HUES6 (cell line): ENCODE results near the gene CFH.

Source experiments
- H3K27ac ChIP-seq: 2 replicates; pipeline ENCODE4 v1.7.0; 2013; ENCODE audit warnings: low read depth, mild to moderate bottlenecking, low read length, inconsistent platforms
- H3K27me3 ChIP-seq: 2 replicates; pipeline ENCODE4 v1.6.1; 2013; ENCODE audit warnings: low read length; ENCODE audit not compliant: control insufficient read depth, insufficient read depth
- H3K36me3 ChIP-seq: 2 replicates; pipeline ENCODE4 v1.6.1; 2013; ENCODE audit warnings: low read length; ENCODE audit not compliant: control insufficient read depth, insufficient read depth
- H3K4me1 ChIP-seq: 2 replicates; pipeline ENCODE4 v1.6.1; 2013; ENCODE audit warnings: low read length; ENCODE audit not compliant: control insufficient read depth, insufficient read depth
- H3K4me3 ChIP-seq: 2 replicates; pipeline ENCODE4 v1.5.1; 2013; ENCODE audit warnings: low read depth, low read length
- H3K9ac ChIP-seq: one replicate; pipeline ENCODE4 v1.6.1; 2013; ENCODE audit warnings: mild to moderate bottlenecking, low read length
- H3K9me3 ChIP-seq: 2 replicates; pipeline ENCODE4 v1.6.1; 2013; ENCODE audit warnings: low read depth, low read length; ENCODE audit not compliant: control insufficient read depth, insufficient read depth

Gene CFH

DNA sequence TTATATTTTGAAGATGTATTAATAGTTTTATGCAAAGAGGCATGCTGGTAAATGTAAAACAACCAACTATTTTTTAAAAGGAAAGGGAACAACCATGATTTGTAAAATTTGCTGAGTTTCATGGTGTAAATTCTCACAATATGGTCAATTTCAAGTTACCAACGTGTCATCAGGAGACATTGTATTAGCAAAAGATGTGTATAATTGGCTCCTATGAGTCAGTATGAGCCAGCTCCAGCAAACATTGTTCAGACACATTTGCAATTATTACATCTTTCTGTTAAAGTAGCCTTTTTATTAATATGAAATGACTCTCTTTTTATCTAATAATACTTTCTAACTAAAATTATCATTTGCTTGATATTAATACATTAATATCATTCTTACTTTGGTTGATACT lies 15.3 kb downstream of the CFH start:
- no peaks in the 10 kb centered on the region for H3K4me1 ChIP-seq
- H3K27me3 ChIP-seq, result no peaks in the 10 kb centered on the region
- no peak overlapping the region for H3K27ac ChIP-seq
- H3K36me3 ChIP-seq, result no peaks in the 10 kb centered on the region
- H3K9ac ChIP-seq, result no peak overlapping the region
- no peak overlapping the region for H3K4me3 ChIP-seq
- H3K9me3 ChIP-seq, result peaks cover 13% of the 10 kb centered on the region

DNA sequence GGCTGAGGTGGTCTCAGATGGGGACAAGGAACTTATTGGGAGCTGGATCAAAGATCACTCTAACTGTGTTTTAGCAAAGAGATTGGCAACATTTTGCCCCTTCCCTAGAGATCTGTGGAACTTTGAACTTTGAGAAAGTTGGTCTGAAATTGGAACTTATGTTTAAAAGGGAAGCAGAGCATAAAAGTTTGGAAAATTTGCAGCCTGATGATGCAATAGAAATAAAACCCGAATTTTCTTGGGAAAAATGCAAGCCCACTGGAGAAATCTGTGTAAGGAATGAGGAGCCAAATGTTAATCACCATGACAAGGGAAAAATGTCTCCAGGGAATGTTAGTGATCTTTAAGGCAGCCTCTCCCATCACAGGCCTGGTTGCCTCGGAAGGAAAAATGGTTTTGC lies 17.2 kb downstream of the CFH start:
- no peak overlapping the region for H3K27ac ChIP-seq
- H3K9ac ChIP-seq, result no peak overlapping the region
- H3K27me3 ChIP-seq, result no peaks in the 10 kb centered on the region
- no peak overlapping the region for H3K4me3 ChIP-seq
- H3K36me3 ChIP-seq, result no peaks in the 10 kb centered on the region
- H3K4me1 ChIP-seq, result no peaks in the 10 kb centered on the region
- peaks cover 13% of the 10 kb centered on the region for H3K9me3 ChIP-seq

DNA sequence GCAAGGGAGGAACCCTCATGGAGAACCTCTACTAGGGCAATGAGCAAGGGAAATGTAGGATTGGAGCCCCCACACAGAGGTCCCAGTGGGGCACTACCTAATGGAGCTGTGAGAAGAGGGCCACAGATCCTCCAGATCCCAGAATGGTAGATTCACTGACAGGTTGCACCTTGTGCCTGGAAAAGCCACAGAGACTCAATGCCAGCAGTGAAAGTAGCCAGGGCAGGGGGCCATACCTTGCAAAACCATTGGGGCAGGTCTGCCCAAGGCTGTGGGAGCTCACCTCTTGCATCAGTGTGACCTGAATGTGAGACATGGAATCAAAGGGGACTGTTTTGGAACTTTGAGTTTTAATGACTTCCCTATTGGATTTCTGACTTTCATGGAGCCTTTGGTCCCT lies 17.9 kb downstream of the CFH start:
- Histone ChIP-seq H3K36me3 (no peaks in the 10 kb centered on the region), H3K9ac (no peak overlapping the region), H3K4me3 (no peak overlapping the region), H3K27ac (no peak overlapping the region), H3K4me1 (no peaks in the 10 kb centered on the region), H3K27me3 (no peaks in the 10 kb centered on the region), H3K9me3 (peaks cover 13% of the 10 kb centered on the region)

DNA sequence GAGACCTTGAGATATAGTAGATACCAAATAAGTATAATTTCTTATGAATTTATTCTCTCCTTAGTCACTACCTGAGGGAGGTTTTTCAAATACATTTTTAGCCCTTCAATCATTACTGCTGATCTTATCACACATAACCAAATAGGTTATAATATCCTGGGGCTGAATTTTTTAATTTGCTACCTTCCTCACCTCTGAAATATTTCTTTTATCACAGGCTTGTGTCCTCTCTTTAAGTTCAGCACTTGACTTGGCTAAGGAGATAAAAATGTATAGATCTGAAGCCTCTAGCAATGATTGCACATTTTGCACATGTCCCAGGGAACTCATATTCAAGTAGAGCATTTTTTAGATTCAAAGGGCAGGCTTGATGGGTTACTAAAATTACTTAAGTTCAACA lies 23.1 kb downstream of the CFH start:
- no peaks in the 10 kb centered on the region for H3K27me3 ChIP-seq
- no peaks in the 10 kb centered on the region for H3K36me3 ChIP-seq
- H3K4me3 ChIP-seq, result no peak overlapping the region
- no peak overlapping the region for H3K9ac ChIP-seq
- no peak overlapping the region for H3K27ac ChIP-seq
- H3K4me1 ChIP-seq, result no peaks in the 10 kb centered on the region
- H3K9me3 ChIP-seq, result no peaks in the 10 kb centered on the region

DNA sequence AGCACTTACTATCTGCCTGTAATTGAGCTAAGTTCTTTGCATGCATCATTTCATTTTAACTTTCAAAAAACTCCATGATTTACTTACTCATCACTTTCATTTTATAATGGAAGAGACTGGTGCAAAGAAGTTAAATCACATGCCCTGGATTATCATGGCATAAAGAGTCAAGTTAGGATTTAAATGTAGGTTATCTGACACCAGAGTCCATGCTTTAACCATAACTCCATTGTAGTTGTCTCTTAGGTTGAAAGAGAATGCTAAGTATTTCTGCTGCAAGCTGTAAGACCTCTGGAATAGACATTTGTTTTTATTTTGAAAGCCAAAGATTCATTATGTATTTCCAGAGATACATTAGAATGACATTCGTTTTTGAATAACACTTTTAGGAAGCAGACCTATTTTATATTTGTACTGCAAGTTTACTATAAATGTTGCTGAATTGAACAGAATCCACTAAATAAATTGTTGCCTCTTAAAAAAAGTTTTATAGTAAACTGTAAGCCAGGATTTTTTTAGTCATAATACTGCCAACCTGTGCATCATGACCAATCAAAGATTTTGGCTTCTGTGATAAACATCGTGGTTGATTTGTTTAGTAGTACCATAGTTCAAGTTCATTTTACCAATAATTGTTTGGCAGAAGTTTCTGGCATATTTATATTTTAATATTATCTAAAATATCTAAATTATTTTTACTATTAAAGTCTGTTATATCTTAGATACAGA lies 26.1 kb downstream of the CFH start:
- Histone ChIP-seq H3K9ac (no peak overlapping the region), H3K27ac (no peak overlapping the region), H3K4me3 (no peak overlapping the region), H3K27me3 (no peaks in the 10 kb centered on the region), H3K4me1 (no peaks in the 10 kb centered on the region), H3K9me3 (no peaks in the 10 kb centered on the region), H3K36me3 (no peaks in the 10 kb centered on the region)

DNA sequence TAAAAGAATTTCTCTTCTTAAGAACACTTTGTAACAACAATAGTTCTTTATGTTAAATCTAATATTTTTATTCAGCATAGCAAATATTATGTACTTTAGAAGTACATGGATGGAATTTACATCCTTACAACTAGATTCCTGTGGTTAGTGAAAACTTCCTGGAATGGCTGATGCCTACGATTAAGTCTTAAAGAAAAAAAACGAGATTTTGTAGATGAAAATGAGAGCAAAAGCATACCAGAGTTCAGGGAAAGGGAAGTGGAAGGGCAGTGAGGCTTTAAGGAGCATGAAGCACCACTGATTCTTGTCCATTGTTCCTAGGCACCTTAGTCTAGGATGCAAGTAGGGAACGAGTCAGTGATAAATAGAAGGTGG lies 26.7 kb downstream of the CFH start:
- Histone ChIP-seq H3K27me3 (no peaks in the 10 kb centered on the region), H3K9ac (no peak overlapping the region), H3K27ac (no peak overlapping the region), H3K4me3 (no peak overlapping the region), H3K9me3 (no peaks in the 10 kb centered on the region), H3K4me1 (no peaks in the 10 kb centered on the region), H3K36me3 (no peaks in the 10 kb centered on the region)

DNA sequence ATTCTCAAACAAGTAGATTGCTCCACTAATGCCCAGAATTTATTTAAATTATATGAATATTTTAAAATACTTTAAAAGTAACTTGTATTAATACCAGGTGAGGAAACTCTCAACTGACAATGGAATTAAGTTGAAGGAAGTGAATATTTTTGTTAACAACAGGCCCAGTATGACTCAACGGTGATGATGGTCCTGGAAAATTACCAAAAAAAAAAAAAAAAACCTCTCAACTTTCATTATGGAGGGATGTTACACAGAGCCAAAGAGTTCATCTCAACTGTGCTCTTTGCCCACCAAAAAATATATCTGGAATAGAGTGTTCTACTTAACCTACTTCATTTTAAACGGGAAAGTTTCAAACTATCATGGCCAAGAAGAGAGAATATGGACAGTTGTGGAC lies 28.3 kb downstream of the CFH start:
- no peaks in the 10 kb centered on the region for H3K36me3 ChIP-seq
- H3K27me3 ChIP-seq, result no peaks in the 10 kb centered on the region
- no peaks in the 10 kb centered on the region for H3K4me1 ChIP-seq
- no peaks in the 10 kb centered on the region for H3K9me3 ChIP-seq
- no peak overlapping the region for H3K27ac ChIP-seq
- H3K9ac ChIP-seq, result no peak overlapping the region
- no peak overlapping the region for H3K4me3 ChIP-seq

DNA sequence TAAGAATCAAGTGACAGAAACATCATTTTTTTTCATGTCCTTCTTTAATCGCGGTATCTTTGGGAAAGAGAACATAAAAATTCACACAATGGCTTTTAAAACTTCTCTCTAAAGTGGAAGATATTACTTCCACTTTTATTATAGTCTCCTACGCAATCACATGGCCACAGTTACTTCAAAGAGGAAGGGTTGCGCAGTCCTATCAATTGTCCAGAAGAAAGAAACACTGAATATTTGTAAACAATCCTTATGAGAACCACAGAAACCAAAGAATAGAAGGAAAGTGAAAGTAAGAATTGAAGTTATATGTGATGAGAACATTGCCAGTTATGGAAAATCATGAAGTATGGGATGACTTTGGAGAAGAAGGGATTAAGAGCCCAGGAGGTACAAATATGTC lies 32.6 kb downstream of the CFH start:
- H3K9ac ChIP-seq, result no peak overlapping the region
- H3K9me3 ChIP-seq, result no peaks in the 10 kb centered on the region
- H3K4me3 ChIP-seq, result no peak overlapping the region
- H3K27ac ChIP-seq, result no peak overlapping the region
- no peaks in the 10 kb centered on the region for H3K36me3 ChIP-seq
- H3K4me1 ChIP-seq, result no peaks in the 10 kb centered on the region
- H3K27me3 ChIP-seq, result no peaks in the 10 kb centered on the region

DNA sequence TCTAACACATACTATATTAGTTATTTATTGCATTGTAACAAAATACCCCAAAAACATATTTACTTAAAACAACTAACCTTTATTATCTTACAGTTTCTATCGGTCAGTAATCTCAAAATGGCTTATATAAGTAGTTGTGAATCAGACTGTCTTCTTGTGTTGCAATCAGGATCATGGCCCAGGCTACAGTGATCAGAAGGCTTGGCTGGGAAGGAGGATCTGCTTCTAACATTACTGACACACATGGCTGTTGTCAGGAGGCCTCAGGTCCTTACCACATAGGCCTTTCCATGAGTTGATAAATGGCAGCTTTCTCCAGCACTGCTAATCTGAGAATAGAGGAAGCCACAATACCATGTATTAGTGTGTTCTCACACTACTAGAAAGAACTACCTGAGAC lies 33.7 kb downstream of the CFH start:
- Histone ChIP-seq H3K4me3 (no peak overlapping the region), H3K27me3 (no peaks in the 10 kb centered on the region), H3K9ac (no peak overlapping the region), H3K36me3 (no peaks in the 10 kb centered on the region), H3K9me3 (no peaks in the 10 kb centered on the region), H3K4me1 (no peaks in the 10 kb centered on the region), H3K27ac (no peak overlapping the region)

DNA sequence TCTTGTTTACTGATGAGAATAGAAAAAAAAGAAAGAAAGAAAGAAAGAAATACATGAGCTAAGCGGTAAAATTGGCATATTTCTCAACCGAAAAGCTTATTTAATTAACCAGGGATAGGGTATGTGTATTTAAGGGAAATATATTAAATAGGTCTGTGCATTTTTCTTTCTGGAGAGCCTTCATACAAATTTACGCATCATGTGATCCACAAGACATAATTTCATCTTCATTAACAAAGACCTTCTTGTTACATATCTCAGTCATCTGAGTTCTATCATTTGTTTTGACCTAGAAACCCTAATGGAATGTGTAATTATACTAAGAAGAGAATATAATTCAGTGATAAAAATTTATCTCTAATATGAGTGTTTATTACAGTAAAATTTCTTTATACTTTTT lies 37.2 kb downstream of the CFH start:
- Histone ChIP-seq H3K9me3 (no peaks in the 10 kb centered on the region), H3K4me1 (no peaks in the 10 kb centered on the region), H3K4me3 (no peak overlapping the region), H3K27ac (no peak overlapping the region), H3K9ac (no peak overlapping the region), H3K36me3 (no peaks in the 10 kb centered on the region), H3K27me3 (no peaks in the 10 kb centered on the region)

DNA sequence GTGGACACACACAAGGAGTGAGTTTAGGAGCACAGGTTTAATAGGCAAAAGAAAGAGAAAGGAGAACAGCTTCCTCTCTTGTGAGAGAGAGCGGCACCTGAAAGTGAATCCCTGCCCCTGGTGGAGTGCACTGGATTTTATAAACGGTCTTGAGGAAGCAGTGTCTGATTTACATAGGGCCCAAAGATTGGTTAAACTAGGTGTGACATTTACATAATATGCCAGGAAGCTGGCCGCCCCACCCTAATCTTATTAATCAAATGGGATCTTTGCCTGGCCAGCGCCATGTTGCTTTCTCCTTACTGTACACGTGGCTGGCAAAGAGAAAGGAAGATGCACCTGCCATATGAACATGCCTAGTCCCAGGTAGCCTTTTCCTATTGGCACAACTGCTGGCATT lies 38.7 kb downstream of the CFH start:
- no peaks in the 10 kb centered on the region for H3K36me3 ChIP-seq
- H3K27ac ChIP-seq, result no peak overlapping the region
- H3K4me1 ChIP-seq, result no peaks in the 10 kb centered on the region
- no peaks in the 10 kb centered on the region for H3K27me3 ChIP-seq
- no peak overlapping the region for H3K9ac ChIP-seq
- no peaks in the 10 kb centered on the region for H3K9me3 ChIP-seq
- H3K4me3 ChIP-seq, result no peak overlapping the region

DNA sequence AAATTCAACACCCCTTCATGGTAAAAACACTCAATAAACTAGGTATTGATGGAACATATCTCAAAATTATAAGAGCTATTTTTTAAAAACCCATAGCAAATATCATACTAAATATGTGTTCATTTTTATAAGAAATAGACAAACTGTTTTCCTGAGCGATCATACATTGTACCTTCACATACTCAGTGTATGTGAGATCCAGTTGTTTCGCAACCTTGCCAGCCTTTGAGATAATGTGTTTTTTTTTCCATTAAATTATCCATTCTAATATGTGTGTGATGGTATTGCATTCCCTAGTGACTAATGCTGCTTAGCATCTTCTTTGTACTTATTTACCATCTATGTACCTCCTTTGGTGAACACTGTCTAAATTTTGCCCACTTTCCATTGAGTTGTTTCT lies 47.1 kb downstream of the CFH start:
- Histone ChIP-seq H3K9me3 (no peaks in the 10 kb centered on the region), H3K9ac (no peak overlapping the region), H3K4me3 (no peak overlapping the region), H3K4me1 (no peaks in the 10 kb centered on the region), H3K27ac (no peak overlapping the region), H3K27me3 (no peaks in the 10 kb centered on the region), H3K36me3 (no peaks in the 10 kb centered on the region)
